ENCODE results near the gene VPS51.

The VPS51 gene

DNA sequence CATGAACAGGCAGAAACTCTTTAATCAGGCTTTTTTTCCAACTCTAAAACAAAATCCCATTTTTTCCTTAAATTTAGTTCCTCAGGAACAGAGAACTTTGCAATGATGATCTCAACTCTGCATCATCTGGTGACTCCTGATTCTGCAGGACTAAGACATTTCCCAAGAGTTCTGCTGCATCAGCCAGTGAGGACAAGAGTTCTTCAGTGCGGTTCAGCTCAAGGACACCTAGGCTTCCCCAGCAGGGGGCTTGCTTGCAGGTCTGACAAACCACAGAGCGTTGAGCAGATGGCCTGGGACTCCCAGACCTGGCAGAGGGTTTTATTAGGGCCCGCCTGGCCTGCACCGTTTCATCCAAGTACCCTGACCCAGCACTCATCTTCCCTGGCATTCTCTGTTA, 18.6 kb upstream of the VPS51 start:
- no peak overlapping the region for H3K4me3 ChIP-seq (ENCODE audit: extremely low read depth, insufficient read depth, low read length, poor library complexity, severe bottlenecking)
- H3K4me1 ChIP-seq (ENCODE audit: control insufficient read depth, insufficient read depth, low read length, poor library complexity, severe bottlenecking): no peaks in the 10 kb centered on the region
- WGBS, 2 experiments (ENCODE audit: insufficient coverage in 2 of 2): 89 to 92% methylated on average over 2 to 4 of the region's 4 CpGs
- no peaks in the 10 kb centered on the region for H3K9me3 ChIP-seq (ENCODE audit: control insufficient read depth, low read length)
- H3K36me3 ChIP-seq (ENCODE audit: control insufficient read depth, insufficient read depth, low read length): peaks cover 62% of the 10 kb centered on the region
- no peak overlapping the region for H3K27ac ChIP-seq (ENCODE audit: low read depth, low read length, severe bottlenecking)

DNA sequence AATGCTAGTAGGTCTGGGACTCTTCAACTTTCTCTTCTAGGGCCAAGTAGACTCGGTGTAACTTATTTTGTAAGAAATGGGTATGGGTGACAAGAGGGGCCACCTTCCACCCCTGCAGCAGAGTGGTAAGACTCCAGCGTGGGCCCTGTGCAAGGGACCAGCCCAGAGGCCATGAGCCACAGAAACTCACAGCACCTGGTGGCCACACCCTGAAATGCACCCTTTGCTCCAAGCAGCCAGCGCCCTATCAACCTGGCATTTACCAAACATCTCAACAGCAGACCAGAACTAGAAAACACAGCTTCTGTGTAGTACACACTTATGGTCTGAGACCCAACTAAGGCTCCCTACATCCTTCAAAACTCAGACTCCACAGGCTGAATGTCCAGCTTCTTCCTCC, 17.9 kb upstream of the VPS51 start:
- WGBS, 2 experiments (ENCODE audit: insufficient coverage in 2 of 2): 90 to 100% methylated on average over 2 to 3 of the region's 3 CpGs
- Histone ChIP-seq H3K4me1 (ENCODE audit: control insufficient read depth, insufficient read depth, low read length, poor library complexity, severe bottlenecking) (peaks cover 7% of the 10 kb centered on the region), H3K27ac (ENCODE audit: low read depth, low read length, severe bottlenecking) (no peak overlapping the region), H3K36me3 (ENCODE audit: control insufficient read depth, insufficient read depth, low read length) (peaks cover 66% of the 10 kb centered on the region), H3K9me3 (ENCODE audit: control insufficient read depth, low read length) (no peaks in the 10 kb centered on the region), H3K4me3 (ENCODE audit: extremely low read depth, insufficient read depth, low read length, poor library complexity, severe bottlenecking) (no peak overlapping the region)

DNA sequence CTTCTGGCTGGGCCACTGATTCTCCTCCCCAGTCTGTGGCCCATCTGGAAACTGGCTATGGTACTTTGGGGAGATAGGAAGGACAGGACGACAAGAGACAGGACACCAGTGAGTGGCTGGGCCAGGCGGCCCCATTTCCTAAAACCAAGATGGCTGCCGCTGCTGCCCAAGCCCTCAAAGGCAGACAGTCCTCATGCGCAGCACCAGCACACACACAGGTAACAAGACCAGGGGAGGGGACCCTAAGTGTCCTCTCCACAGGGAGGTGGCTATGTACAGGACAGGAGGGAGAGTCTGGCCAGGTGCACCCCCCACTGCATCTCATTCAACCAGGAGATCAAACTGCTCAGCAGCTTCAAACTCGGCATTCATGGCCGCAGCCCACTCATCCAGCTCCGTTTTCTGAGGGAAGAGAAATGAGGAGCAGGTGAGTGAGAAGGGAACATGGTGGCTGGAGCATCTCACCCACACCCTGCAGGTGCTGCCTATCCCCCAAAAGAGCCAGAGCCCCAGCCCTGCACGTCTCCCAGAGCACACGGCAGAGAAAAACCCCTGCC, 17.1 kb upstream of the VPS51 start:
- peaks cover 66% of the 10 kb centered on the region for H3K36me3 ChIP-seq (ENCODE audit: control insufficient read depth, insufficient read depth, low read length)
- H3K27ac ChIP-seq (ENCODE audit: low read depth, low read length, severe bottlenecking): no peak overlapping the region
- no peaks in the 10 kb centered on the region for H3K9me3 ChIP-seq (ENCODE audit: control insufficient read depth, low read length)
- WGBS, 2 experiments (ENCODE audit: insufficient coverage in 2 of 2): 87 to 96% methylated on average over 5 to 9 of the region's 9 CpGs
- H3K4me3 ChIP-seq (ENCODE audit: extremely low read depth, insufficient read depth, low read length, poor library complexity, severe bottlenecking): no peak overlapping the region
- H3K4me1 ChIP-seq (ENCODE audit: control insufficient read depth, insufficient read depth, low read length, poor library complexity, severe bottlenecking): peaks cover 9% of the 10 kb centered on the region

DNA sequence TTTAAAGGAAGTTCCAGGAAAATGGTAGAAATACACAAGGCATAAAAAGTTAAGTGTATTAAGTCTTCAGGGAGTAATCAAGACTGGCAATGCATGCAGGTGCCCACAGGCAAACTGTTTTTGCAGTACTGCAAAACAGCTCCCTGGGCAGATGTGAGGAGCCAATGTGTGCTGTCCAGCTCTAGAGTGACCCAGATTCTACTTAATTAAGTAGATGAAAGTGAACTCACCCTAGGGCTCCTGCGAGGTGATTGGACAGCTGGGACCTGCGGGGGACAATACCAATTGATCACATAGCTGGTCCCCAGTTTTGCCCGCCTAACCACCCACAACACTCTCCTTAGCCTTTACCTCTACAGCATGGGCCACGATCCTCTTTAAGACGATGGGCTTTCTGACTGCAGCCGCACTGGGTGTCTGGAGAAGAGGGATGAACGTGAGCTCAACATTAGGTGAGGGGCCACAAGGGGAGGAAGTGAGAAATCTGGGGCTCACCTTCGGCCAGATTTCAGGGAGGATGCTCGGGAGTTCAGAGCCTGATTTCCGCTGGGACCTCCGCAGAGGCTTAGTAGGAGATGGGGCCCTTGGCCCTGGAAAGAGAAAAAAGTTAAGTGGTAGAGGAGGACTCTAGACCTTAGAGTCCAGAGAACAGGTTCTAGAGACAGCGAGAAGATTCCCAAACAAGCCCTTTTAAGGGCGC, 12.7 kb upstream of the VPS51 start:
- Histone ChIP-seq H3K4me1 (ENCODE audit: control insufficient read depth, insufficient read depth, low read length, poor library complexity, severe bottlenecking) (peaks cover 17% of the 10 kb centered on the region), H3K27ac (ENCODE audit: low read depth, low read length, severe bottlenecking) (peak overlapping the region; percentile 98), H3K9me3 (ENCODE audit: control insufficient read depth, low read length) (no peaks in the 10 kb centered on the region), H3K36me3 (ENCODE audit: control insufficient read depth, insufficient read depth, low read length) (peaks cover 74% of the 10 kb centered on the region), H3K4me3 (ENCODE audit: extremely low read depth, insufficient read depth, low read length, poor library complexity, severe bottlenecking) (peak overlapping the region; percentile 85)
- 1 to 4% methylated on average over 6 to 7 of the region's 13 CpGs for WGBS, 2 experiments (ENCODE audit: insufficient coverage in 2 of 2)

DNA sequence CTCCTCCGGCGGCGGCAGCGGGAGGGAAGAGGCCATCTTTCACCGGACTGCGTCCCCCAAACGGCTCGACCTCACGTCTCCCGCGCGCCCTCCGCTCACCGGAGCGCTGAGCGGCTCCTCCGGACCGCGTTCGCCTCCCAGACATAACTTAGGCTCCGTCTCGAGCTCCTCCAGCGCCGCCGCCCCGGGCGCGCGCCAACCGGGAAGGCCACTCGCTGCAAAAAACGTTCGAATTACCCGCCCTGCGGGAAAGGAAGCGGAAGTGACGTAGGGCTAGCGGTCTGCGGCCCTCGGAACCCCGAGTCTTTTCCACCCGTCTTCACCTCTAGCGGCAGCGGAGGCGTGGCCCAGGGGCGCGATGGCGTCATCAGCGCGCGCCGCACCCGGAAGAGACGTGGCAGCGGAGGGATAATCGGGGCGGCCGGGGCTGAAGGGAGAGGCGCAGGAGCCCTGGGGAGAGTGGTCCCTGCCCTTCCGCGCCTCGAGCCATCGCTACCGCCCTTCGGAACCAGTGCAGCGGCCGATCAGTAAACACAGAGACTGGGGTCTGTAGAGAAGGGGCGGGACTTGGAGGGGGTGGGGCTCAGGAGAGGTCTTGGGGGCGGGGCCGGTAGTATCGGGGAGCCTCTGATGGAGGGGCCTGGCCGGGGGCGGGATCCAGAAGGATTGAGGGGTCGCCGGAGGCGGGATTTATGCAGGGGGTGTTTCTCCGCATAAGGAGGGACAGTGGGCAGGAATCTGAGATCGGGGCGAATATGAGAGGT, 12.0 kb upstream of the VPS51 start, which contains the start of the genes CDCA5 and ZFPL1:
Gene CDCA5, minus strand, starts transcription at position 207 of the 764 bp plus-strand sequence. Its CDS starts 62 bp downstream, at position 145.
Gene ZFPL1, plus strand, starts transcription at position 389 of the 764 bp plus-strand sequence. CDS start 477 bp downstream, outside the sequence.
- Histone ChIP-seq H3K9me3 (ENCODE audit: control insufficient read depth, low read length) (no peaks in the 10 kb centered on the region), H3K36me3 (ENCODE audit: control insufficient read depth, insufficient read depth, low read length) (peaks cover 74% of the 10 kb centered on the region), H3K4me1 (ENCODE audit: control insufficient read depth, insufficient read depth, low read length, poor library complexity, severe bottlenecking) (peaks cover 17% of the 10 kb centered on the region), H3K4me3 (ENCODE audit: extremely low read depth, insufficient read depth, low read length, poor library complexity, severe bottlenecking) (peak within 1 kb of the TSS; percentile 85), H3K27ac (ENCODE audit: low read depth, low read length, severe bottlenecking) (peak within 1 kb of the TSS; percentile 98)
- 1% methylated on average over 50 to 59 of the region's 79 CpGs for WGBS, 2 experiments (ENCODE audit: insufficient coverage in 2 of 2)

DNA sequence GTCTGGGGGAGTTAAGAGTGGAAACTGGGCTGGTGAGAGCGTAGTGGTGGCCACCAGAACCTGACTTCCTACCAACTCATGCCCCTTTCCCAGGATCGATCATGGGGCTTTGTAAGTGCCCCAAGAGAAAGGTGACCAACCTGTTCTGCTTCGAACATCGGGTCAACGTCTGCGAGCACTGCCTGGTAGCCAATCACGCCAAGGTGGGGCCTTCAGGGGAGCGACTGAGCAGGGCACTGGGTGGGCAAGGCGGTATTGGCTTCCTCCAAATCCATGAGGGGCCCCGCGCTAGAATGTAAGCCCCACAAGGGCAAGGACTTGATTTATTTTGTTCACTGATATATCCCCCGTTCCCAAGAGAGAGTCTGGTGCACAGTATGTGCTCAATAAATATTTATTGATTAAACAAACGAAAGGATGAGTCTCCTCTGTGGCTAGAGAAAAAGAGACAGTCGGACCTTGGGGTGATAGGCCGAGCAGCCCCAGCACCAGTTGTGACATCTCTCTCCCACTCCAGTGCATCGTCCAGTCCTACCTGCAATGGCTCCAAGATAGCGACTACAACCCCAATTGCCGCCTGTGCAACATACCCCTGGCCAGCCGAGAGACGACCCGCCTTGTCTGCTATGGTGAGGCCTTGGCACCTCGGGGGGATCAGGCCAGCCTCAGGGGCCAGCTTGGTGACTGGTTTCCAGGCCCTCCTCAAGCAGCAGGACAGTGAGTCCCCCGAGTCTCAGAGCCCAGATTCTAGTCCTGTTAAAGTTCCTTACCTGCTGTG, 11.2 kb upstream of the VPS51 start:
- peaks cover 17% of the 10 kb centered on the region for H3K4me1 ChIP-seq (ENCODE audit: control insufficient read depth, insufficient read depth, low read length, poor library complexity, severe bottlenecking)

DNA sequence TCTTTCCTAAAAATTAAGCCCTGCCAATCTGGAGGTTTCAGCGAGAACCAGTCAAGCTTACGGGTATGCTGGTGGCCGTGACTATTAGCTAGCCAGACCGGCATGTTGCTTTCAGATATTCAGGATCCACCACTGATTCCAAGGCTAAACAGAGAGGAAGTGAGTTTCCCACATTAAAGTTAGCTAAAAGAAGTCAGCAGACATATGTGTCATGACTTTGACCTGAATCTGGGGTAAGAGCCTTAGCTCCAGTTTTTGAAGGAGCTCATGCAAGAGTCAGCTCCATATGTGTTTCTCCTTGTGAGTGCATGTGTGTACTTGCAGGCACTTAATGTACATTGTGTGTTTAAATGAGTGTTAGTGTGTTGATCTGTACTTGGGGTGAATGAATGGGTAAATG, 10.6 kb upstream of the VPS51 start:
- Histone ChIP-seq H3K4me3 (ENCODE audit: extremely low read depth, insufficient read depth, low read length, poor library complexity, severe bottlenecking) (peak overlapping the region; percentile 85), H3K4me1 (ENCODE audit: control insufficient read depth, insufficient read depth, low read length, poor library complexity, severe bottlenecking) (peaks cover 17% of the 10 kb centered on the region), H3K27ac (ENCODE audit: low read depth, low read length, severe bottlenecking) (no peak overlapping the region), H3K9me3 (ENCODE audit: control insufficient read depth, low read length) (no peaks in the 10 kb centered on the region), H3K36me3 (ENCODE audit: control insufficient read depth, insufficient read depth, low read length) (peaks cover 72% of the 10 kb centered on the region)
- WGBS, 2 experiments (ENCODE audit: insufficient coverage in 2 of 2): 97 to 100% methylated on average over 1 to 4 of the region's 4 CpGs

More for the DNA sequence above, 11.2 kb upstream of the VPS51 start:
- H3K4me3 ChIP-seq (ENCODE audit: extremely low read depth, insufficient read depth, low read length, poor library complexity, severe bottlenecking): peak overlapping the region; percentile 85
- WGBS, 2 experiments (ENCODE audit: insufficient coverage in 2 of 2): 55 to 57% methylated on average over 22 of the region's 23 CpGs
- H3K9me3 ChIP-seq (ENCODE audit: control insufficient read depth, low read length): no peaks in the 10 kb centered on the region
- peaks cover 75% of the 10 kb centered on the region for H3K36me3 ChIP-seq (ENCODE audit: control insufficient read depth, insufficient read depth, low read length)
- H3K27ac ChIP-seq (ENCODE audit: low read depth, low read length, severe bottlenecking): peak overlapping the region; percentile 98

DNA sequence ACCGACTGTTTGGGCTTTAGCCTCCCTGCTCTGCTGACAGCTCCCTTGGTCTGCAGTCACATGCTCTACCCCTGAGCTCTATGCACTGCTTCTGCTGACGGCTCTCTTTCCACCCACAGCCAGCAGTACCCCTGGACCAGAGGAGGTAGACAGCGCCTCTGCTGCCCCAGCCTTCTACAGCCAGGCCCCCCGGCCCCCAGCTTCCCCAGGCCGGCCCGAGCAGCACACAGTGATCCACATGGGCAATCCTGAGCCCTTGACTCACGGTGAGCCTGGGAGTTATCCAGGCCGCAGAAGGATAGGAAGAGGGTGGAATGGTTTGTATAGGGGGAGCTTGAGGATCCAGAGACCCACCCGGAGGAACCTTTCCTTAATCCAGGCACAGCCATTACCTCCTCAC, 9.2 kb upstream of the VPS51 start:
- H3K4me1 ChIP-seq (ENCODE audit: control insufficient read depth, insufficient read depth, low read length, poor library complexity, severe bottlenecking): peaks cover 17% of the 10 kb centered on the region
- H3K9me3 ChIP-seq (ENCODE audit: control insufficient read depth, low read length): no peaks in the 10 kb centered on the region
- H3K27ac ChIP-seq (ENCODE audit: low read depth, low read length, severe bottlenecking): no peak overlapping the region
- no peak overlapping the region for H3K4me3 ChIP-seq (ENCODE audit: extremely low read depth, insufficient read depth, low read length, poor library complexity, severe bottlenecking)
- peaks cover 58% of the 10 kb centered on the region for H3K36me3 ChIP-seq (ENCODE audit: control insufficient read depth, insufficient read depth, low read length)
- 89 to 95% methylated on average over 5 to 6 of the region's 9 CpGs for WGBS, 2 experiments (ENCODE audit: insufficient coverage in 2 of 2)

DNA sequence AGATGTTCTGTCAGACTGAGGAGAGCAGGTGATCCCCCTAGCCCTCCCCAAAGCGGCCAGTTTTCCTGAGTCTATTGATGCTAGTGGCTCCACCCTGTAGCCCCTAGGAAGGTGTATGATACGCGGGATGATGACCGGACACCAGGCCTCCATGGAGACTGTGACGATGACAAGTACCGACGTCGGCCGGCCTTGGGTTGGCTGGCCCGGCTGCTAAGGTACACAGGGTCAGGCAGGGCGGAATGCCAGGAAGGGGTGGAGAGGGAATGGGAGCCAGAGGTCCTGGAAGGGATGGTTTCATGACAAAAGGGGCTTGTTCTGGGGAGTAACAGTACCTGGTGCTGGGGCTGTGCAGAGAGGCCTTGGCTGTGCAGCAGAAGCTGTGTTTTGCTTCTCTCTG, 8.8 kb upstream of the VPS51 start:
- Histone ChIP-seq H3K36me3 (ENCODE audit: control insufficient read depth, insufficient read depth, low read length) (peaks cover 54% of the 10 kb centered on the region), H3K9me3 (ENCODE audit: control insufficient read depth, low read length) (no peaks in the 10 kb centered on the region)
- WGBS, 2 experiments (ENCODE audit: insufficient coverage in 2 of 2): 95 to 96% methylated on average over 11 of the region's 11 CpGs

DNA sequence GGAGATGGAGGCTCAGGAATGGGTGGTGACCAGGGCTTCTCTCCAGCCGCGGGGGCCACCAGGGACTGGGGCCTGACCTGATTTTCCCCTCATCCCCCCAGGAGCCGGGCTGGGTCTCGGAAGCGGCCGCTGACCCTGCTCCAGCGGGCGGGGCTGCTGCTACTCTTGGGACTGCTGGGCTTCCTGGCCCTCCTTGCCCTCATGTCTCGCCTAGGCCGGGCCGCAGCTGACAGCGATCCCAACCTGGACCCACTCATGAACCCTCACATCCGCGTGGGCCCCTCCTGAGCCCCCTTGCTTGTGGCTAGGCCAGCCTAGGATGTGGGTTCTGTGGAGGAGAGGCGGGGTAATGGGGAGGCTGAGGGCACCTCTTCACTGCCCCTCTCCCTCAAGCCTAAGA, 8.2 kb upstream of the VPS51 start:
- H3K4me1 ChIP-seq (ENCODE audit: control insufficient read depth, insufficient read depth, low read length, poor library complexity, severe bottlenecking): peaks cover 13% of the 10 kb centered on the region
- peaks cover 48% of the 10 kb centered on the region for H3K36me3 ChIP-seq (ENCODE audit: control insufficient read depth, insufficient read depth, low read length)
- no peak overlapping the region for H3K4me3 ChIP-seq (ENCODE audit: extremely low read depth, insufficient read depth, low read length, poor library complexity, severe bottlenecking)
- no peak overlapping the region for H3K27ac ChIP-seq (ENCODE audit: low read depth, low read length, severe bottlenecking)
- no peaks in the 10 kb centered on the region for H3K9me3 ChIP-seq (ENCODE audit: control insufficient read depth, low read length)
- WGBS, 2 experiments (ENCODE audit: insufficient coverage in 2 of 2): 95 to 99% methylated on average over 8 to 10 of the region's 15 CpGs

More for the DNA sequence above, 8.8 kb upstream of the VPS51 start:
- Histone ChIP-seq H3K4me1 (ENCODE audit: control insufficient read depth, insufficient read depth, low read length, poor library complexity, severe bottlenecking) (peaks cover 17% of the 10 kb centered on the region), H3K4me3 (ENCODE audit: extremely low read depth, insufficient read depth, low read length, poor library complexity, severe bottlenecking) (no peak overlapping the region), H3K27ac (ENCODE audit: low read depth, low read length, severe bottlenecking) (no peak overlapping the region)
